ENCODE measurements around the gene HDGFL2.

The HDGFL2 gene

GRCh38 chr19:4499855-4500254 lies 27.8 kb downstream of the HDGFL2 start:
- no peak for FAIRE-seq

GRCh38 chr19:4500841-4501591 lies 28.9 kb downstream of the HDGFL2 start:
- FAIRE-seq, result no peak

GRCh38 chr19:4501691-4502090 lies 29.6 kb downstream of the HDGFL2 start:
- no peak for FAIRE-seq

GRCh38 chr19:4502282-4503131 lies 30.4 kb downstream of the HDGFL2 start:
- FAIRE-seq, result no peak

GRCh38 chr19:4503132-4503824 lies 31.2 kb downstream of the HDGFL2 start:
- FAIRE-seq, result no peak

GRCh38 chr19:4503825-4504170 lies 31.7 kb downstream of the HDGFL2 start:
- FAIRE-seq, result no peak

- no peak for FAIRE-seq
Observed at GRCh38 chr19:4504297-4504701, 32.2 kb downstream of the HDGFL2 start.

- FAIRE-seq, result no peak
Observed at GRCh38 chr19:4504891-4505569, 32.9 kb downstream of the HDGFL2 start.

- FAIRE-seq, result no peak
Observed at GRCh38 chr19:4505570-4506448, 33.7 kb downstream of the HDGFL2 start.

GRCh38 chr19:4506449-4507149 lies 34.5 kb downstream of the HDGFL2 start:
- no peak for FAIRE-seq

- FAIRE-seq, result no peak
Observed at GRCh38 chr19:4507150-4507452, 35.0 kb downstream of the HDGFL2 start.

- no peak for FAIRE-seq
Observed at GRCh38 chr19:4507804-4508203, 35.7 kb downstream of the HDGFL2 start.

- no peak for FAIRE-seq
Observed at GRCh38 chr19:4508698-4509097, 36.6 kb downstream of the HDGFL2 start.

GRCh38 chr19:4510435-4511255 lies 38.5 kb downstream of the HDGFL2 start:
- FAIRE-seq, result no peak

GRCh38 chr19:4511300-4512054 lies 39.4 kb downstream of the HDGFL2 start:
- no peak for FAIRE-seq

- FAIRE-seq, result no peak
Observed at GRCh38 chr19:4512070-4512469, 40.0 kb downstream of the HDGFL2 start.

- FAIRE-seq, result no peak
Observed at GRCh38 chr19:4513248-4513647, 41.2 kb downstream of the HDGFL2 start.

- FAIRE-seq, result no peak
Observed at GRCh38 chr19:4515732-4516131, 43.6 kb downstream of the HDGFL2 start.

- FAIRE-seq, result no peak
Observed at GRCh38 chr19:4516199-4516938, 44.3 kb downstream of the HDGFL2 start.
